Activated CD4-positive, alpha-beta T cell treated with anti-CD3 and anti-CD28 coated beads, Interleukin-2, amount 50 U/mL, for 16 hours (primary cell): ENCODE data around the gene SLIT3.
A peak's percentile ranks its signal among the peaks of the same experiment; 100 is the strongest.

Experiments
- DNase-seq: peaks from one replicate; pipeline ENCODE4 v3.0.0-alpha.2; 2020

The SLIT3 gene

DNA sequence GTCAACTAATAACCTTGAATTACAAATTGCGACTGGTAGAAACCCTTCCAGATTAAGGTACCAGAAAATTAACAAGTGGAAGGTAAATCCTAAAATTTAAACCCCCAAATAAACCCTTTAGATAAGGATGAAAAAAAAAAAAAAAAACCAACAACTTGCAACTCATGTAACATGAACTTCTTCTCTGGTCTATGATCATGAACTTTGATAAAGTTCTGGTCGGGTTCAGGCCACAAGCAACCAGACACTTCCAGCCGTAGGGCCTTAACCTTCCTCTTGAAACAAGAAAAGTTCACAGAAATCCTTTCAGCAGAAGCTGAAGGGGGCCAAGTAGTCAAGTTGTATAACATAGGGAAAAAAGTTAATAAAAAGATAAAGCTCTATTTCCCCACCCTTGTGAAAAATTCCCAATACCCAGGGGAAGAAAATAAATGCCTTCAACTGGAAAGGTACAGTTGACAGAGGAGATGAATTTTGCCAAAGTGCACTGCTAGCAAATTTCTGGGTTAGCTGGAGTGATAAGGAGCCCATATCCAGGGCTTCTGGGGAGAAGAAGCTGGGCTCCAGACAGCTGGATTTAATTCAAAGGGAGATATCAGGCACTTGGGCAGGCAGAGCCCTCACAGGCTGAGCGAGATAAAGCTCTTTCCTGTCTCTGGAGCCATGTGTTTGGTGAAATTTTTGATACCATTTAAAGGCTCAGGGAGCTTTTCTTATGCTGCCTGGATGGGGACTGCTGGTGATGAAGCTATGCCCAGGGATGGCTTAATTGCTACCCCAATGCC, 487.6 kb downstream of the SLIT3 start:
- no peak for DNase-seq

DNA sequence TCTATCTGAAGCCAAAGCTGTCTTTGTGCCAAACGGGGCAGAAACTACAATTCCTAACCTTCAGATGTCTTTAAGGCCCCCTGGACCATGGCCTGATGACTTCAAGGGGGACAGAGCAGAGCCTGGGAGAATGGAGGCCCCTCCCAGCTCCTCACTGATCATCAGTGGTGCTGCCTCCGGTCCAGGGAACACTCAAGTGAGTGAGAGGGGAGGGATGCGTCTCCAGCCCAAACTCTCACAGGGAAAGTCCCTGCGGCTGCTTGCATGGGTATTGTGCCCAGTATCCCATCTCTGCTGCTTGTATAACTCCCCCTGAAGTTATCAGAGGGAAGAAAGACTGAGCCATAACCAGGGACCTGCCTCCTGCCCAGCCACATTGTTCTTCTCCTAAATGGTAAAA, 490.3 kb downstream of the SLIT3 start:
- no peak for DNase-seq

DNA sequence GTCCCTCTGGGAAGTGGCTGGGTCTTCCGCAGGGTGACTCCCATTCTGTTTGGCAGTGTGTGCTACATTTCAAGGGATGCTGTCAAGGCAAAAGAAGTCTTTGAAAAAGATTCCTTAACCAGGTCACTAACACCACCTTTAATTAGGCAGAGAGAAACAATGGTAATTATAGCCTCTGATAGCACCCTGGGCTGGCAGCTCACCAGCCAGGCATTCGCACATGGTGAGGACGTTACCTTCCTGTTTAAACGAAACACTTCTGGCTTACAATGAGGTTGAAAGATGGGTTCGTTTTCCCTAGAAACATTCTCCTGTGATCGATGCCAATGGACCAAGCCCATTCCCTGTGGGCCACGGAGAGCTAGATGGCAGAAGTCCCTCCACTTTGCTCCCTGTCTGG, 491.7 kb downstream of the SLIT3 start:
- DNase-seq: no peak

DNA sequence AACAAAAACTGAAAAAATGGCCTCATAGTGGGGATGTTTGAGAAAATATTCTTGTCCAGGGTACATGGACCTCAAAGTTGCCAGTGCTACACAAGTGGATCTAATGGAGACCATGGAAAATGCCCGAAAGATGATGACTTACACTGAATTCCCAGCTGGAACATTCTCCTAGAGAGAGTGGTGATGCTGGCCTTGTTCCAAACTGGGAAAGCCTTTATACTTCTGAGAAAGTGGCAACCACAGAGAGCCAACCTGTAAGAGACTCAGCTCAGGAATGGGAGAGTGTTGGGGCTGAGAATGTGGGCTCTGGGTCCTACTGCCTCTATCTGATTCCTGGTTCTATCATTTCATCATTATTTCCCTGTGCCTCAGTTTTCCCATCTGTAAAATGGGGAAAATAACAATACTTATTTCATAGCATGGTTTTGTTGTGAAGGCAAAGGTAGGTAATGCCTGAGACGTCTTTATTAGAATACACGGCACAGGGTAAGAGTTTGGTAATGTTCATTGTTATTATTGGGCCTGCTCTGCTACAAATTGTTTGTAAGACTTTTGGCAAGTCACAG, 492.8 kb downstream of the SLIT3 start:
- no peak for DNase-seq

DNA sequence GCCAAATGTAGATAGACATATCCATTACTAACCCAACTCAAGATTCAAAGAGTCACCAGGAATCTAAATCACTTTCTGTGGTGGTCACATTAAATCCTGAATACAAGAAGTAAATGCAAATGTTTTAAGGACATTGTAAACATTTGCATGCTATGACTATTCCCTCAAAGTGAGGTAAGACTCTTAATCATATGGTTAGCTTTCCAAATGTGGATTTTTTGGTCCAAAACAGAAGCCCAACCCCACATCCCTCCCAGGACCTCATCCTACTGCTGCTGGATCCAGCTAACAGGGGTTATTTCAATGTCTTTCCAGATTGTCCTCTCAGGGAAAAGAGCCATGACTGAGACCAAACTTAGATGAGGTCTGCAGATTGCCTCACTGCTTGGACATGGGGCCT, 493.7 kb downstream of the SLIT3 start:
- no peak for DNase-seq

DNA sequence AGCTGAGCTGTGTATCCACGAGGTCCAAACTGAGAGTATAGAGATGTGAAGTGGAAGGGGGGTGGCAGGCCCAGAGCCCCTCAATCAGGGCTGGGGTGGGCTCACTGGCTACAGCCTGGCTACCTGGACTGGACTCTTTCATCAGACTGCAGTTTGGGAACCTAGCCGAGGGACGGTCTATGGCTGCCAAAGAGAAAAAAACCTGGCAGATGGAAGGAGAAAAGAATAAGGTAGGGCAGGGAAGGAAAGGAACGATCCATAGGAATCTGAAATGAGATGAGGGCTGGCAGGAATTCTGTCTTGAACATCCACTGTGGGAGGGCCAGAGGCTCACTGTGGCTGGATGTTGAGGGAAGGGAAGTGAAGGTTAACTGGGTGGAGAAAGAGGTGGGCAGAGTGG, 497.4 kb downstream of the SLIT3 start:
- no peak for DNase-seq

DNA sequence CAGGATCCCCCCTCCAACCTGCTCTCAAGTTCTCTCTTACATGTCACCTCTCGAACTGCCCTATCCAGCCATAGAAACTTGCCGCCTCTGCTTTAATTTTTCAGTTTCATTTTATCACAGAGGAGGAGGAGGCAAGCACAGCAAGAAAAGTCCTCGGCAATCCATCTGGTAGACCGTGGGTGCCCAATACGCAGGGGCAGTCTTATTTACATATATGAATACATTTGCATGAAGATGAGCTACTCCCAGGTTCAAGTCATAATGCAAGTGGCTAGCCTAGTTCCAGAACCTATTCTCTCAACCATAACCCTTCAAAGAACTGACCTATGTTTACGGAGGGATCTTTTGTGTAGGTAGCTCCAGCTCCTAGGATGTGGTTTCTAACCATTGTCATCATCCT, 498.6 kb downstream of the SLIT3 start:
- peak; percentile 66 for DNase-seq

DNA sequence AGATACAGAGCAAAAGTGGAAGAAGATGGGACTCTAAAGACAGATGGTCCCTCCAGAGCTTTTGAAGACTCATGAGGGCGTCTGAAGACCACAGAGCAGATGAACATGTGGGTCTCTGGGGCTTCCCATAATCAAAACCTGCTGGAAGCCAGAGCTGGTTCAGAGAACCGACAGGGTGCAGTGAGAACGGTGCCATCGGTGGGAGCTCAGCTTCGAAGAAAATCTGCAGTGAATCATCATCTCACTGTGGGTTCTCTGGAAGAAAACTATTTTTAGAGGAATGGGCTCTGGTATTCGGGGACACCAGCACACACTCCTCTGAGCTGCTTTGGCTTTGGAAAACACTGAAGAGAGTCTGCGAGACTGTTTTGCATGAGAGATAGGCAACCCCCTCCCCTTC, 499.4 kb downstream of the SLIT3 start:
- DNase-seq: no peak

DNA sequence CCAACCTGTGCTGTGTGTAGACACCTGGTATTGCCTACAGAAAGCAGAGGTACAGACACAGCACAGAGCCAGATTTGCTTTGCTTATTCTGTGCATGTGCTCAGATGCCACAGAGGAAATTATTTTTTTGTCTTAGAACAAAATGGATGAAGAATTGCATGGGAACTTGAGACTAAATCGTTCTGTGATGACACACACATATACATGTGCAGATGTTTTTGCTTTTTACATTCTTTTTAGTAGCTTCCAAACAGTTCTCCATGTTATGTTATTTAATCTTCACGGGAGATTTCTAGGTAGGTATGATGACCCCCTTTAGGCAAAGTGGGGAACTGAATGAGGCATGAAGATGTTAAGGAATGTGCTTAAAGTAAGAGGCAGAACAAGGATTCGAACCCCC, 500.2 kb downstream of the SLIT3 start:
- no peak for DNase-seq

DNA sequence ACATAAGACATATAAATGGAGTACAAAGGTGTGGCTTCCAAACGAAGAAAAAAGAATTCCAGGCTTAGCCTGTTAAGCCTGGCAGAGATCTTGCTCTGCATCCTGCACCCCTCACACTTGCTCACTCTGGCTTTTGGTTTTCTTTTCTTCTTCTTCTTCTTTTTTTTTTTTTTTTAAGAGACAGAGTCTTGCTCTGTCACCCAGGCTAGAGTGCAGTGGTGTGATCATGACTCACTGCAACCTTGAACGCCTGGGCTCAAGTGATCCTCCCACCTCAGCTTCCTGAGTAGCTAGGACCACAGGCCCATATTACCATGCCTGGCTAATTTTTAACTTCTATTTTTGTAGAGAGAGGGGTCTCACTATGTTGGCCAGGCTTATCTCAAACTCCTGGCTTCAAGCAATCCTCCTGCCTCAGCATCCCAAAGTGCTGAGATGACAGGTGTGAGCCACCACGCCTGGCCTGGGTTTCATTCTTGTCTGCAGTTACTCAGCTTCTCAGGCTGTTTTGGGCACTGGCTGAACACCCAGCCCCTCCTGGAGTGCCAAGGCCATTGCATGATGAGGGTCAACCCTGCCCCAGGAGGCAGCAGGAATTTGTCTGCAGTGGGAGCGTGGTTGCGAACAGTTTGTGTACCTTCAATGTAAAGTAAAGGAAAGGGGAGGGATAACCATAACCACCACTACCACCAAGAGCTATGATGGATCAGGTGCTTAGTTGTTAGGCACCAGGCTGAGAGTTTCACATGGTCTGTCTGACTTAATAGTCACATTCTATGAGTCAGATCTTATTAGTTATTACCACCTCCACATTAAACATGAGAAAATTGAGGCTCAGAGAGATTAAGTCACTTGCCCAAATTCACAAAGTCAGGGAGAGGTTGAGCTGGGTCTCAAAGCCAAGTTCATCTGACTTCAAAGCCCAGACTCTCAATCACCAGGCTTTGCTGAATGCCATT, 502.6 kb downstream of the SLIT3 start:
- DNase-seq: peak; percentile 62

DNA sequence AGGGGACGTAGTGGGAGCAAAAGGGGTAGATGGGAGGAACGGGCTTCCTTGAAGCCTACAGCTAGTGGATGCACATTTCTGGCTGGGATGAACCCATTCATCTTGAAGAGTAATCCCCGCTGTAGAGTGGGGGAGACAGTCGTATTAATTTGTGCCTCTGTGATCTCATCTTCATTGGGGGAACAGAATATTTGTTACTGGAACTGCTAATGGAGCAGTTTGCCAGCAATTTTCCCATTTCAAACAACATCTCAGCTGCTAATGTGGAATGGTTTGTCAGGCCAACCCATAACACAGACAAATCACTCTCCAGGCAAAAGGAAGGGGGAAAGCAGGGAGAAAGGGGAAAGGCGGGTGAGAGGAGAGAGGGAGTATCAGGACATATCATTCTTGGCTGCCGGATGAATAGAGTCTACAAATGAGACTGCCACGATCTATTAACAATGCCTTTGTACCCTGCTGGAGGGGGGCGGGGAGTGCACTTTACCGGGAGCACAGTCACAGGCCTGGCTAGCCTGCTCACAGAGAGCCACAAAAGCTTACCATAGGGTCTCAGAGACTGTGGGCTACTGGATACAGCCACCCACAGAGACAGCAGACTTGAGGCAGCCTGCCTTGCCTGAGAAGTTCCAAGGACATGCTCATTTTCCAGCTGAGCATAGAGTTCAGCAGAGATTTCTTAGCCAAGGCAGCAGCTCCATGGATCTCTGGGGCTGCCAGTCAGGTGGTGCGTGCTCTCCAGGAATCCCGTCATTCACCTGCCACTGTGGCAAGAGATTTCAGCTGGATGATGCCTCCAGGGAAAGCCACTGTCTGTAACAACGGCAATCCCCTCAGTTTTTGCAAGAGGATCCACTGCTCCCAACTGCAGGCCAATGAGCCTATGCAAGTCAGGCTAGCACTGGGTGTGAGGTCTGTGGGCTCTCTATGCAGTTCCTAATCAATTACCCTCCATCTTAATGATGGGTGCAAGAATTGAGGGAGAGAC, 504.1 kb downstream of the SLIT3 start:
- no peak for DNase-seq

DNA sequence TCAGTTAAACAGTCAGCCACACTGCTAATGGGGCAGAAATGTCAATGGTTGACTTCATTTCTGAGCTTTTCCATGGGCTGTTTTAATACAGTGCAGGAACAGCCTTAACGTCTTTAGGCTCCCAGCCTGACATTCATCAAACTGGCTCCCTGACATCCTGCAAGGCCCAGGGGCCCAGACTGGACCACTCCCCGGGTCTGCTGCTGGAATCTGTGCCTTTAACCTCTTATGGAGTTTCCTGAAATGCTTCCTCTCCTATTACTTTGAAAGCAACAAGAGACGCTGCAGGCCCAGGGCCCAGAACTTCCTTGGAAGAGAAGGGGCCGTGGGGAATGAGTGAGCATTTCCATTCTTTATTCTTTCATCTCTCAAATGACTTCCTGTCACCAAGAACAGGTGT, 504.9 kb downstream of the SLIT3 start:
- DNase-seq: no peak

DNA sequence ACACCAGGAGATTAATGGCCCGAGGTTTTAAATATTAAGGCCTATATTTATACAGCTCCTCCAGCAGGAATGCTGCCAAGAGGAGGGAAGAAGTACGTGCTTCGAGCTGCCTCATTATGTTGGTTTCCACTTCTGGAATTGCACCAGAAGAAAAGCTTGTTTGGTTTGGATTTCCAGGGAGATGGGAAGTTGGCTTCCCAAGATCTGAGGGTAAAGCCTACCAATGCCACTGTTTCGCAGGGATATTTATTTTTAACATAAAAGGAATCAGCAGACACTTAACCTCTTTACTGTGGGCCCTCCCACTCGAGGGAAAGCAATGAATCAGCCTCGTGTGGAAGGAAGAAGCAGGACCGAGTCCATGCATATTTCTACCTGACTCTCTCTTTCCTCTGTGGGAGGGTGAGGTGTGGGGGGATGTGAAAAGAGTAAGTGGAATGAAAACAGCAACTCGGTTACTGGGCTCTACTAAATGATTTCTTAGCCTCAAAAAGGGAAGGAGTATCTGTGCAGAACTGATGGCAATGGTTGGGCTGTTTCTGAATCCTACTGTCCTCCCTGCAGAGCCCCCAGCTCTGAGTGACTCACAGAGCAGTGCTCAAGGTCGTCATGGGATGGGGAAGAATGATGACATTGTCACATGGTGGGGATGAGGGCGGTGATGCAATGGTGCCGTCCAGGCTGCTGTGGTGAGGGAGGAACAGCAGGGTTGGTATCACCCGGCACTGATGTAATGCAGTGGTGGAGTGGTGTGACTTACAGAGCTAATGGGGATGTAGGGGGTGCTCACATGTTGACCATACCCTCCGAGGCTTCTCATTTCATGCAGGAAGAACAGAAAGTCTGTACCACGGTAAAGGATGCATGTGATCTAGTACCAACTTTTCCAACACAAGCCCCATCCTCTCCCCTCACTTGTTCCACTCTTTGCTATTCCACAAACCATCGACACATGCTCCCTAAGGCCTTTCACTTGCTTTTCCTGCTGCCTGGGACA, 506.8 kb downstream of the SLIT3 start:
- DNase-seq: peak; percentile 63

DNA sequence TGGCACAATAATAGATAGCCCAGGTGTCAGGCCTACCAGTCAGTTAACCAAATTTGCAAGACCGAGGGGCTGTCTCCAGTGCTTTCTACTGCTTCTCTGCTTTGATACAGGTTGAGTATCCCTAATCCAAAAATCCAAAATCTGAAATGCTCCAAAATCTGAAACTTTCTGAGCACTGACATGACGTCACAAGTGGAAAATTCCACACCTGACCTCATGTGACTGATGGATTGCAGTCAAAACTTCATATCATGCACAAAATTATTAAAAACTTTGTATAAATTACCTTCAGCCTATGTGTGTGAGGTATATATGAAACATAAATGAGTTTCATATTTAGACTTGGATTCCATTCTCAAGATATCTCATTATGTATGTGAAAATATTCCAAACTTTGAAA, 508.3 kb downstream of the SLIT3 start:
- DNase-seq: no peak

DNA sequence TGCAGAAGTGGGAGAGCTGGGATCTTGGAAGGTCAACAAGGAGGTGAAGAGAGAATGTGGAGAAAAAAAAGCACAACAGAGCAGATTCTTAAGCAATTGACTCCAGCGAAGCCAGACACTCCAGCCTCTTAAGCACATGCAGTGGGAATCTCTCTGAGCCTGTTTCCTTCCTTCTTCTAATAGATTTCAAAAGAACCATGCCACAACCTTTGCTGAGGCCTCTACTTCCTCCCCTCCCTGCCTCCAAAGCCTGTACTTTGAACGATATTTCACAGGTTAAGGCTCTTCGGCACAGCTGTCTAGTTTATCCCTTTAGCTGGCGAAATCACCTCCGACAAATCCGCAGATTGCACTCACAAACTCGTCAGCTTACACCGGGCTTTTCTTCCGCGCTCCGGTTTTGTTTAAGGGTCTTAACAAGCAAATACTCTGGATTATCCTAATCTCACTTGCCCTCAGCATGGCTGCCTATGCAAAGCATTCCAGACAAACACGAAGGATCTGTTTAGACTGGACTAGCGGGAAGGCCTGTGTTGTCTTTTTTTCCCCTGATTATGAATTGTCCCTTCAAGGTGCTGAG, 510.2 kb downstream of the SLIT3 start:
- DNase-seq: no peak

DNA sequence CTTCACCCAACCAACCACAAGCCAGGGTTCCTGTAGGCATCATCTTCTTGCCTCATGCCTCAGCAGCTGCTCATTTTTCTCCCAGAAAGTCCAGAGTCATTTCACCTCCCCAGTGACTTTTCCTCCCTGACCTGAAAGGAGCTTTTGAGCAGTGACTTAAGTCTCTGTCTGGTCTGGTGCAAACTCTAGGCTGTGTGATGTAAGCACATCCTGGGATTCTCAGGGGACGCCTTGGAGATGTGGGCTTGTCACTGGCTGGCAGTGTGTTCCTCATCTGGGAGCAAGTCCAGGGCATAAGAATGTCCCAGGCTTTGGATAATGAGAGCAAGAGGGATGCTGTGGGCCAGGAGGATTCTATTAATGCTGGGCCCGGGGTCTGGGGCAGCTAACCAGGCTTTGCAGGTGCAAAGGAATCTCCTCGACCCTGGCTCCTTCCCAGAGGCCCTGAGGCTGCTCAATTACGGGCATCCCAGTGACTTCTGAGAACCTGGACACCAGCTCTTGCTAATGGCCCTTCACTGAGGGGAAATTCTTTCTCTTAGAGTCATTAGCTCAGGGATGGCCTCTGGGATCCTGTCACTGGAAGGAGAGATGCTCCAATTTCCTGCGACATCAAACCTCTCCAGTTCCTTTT, 510.8 kb downstream of the SLIT3 start:
- no peak for DNase-seq

DNA sequence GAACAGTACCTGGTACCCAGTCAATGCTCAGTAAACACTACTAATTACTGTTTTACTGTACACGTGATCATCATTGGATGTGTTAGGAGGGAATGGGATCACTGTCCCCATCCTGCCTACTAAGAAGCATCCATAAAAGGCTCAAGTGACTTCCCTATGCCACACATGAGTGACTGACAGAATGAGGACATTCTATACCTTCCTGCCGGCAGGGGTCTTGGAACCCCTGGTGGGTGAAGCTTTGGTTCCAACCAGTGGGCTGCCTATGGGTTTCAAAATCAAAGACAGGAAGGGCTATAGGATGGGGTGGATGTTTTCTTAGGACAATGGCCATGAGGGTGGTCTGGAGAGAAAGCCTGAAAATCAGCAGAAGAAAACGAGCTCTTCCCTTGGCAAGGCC, 512.2 kb downstream of the SLIT3 start:
- DNase-seq: no peak

DNA sequence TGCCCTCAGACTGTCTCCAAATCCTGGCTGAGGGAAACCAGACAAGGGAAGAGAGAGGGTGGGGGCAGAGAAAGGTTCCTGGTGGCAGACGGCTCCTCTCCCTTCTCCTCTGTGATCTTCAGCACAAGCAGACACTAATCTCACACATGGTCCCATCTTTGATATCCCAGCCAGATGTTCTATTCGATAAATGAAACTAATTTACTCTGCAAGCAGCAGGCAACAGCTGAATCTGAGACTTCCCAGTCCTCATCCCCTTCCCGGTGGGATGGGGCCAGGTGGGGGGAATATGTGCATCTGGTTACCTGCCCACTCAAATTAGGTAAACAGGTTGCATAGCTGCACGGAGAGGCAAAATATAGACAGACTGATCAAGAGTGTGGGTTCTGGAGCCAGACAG, 512.8 kb downstream of the SLIT3 start:
- DNase-seq: no peak

DNA sequence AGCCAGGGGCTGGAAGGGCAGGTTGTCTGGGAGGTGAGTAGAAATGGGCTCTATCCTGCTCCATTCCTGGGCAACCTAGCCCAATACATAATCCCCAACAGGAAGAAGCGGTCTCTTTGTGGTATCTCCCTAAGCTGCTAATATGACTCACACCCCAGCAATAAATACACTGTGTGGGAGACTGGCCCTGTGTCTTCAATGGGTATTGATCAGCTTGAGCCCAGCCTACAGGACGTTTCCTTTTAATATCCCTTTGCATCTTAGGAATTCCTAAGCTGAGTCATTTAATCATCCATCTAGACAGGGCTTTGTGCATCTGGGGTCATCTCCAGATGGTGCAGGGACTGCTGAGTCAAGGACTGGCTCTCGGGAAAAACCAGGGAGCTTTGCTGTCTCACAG, 514.8 kb downstream of the SLIT3 start:
- peak; percentile 4 for DNase-seq

DNA sequence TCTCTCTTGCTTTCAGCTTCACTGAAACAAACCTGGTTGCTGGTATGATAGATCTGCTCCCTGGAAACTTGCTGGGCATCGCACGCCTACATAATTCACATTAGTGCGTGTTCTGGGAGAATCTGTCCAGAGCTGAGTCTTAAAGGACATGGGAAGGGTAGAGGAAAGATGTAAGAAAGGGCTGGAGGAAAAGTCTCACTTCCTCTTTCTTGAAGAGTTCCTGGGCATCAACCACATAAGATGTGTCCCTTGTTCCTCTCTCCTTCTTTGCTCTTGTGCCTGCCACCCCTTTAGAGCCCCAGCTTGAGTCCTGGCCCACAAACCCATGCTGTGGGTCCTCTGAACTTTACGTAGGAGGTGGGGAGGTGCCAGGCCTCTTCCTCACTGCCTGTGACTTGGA, 516.5 kb downstream of the SLIT3 start:
- no peak for DNase-seq
